Mesenchymal stem cell (in vitro differentiated cells and primary cell): Measurements from ENCODE around the gene CEP112.

Experiments
- DNase-seq: peaks from one replicate; pipeline ENCODE4 v3.0.0-alpha.2; 2013
- H2AFZ ChIP-seq: one replicate; pipeline ENCODE4 v1.6.1; 2013; ENCODE audit warnings: low read depth, mild to moderate bottlenecking, control low read depth, inconsistent platforms, low read length, moderate library complexity
- H2AK5ac ChIP-seq: 2 replicates; pipeline ENCODE4 v1.6.1; 2013; ENCODE audit warnings: low read length, moderate library complexity, mild to moderate bottlenecking, inconsistent platforms; ENCODE audit not compliant: severe bottlenecking
- H2BK120ac ChIP-seq: one replicate; pipeline ENCODE4 v1.6.1; 2013; ENCODE audit warnings: low read depth, mild to moderate bottlenecking, inconsistent platforms, low read length, moderate library complexity
- H2BK12ac ChIP-seq, 2 experiments: one replicate each; pipeline ENCODE4 v1.6.1; 2013; ENCODE audit warnings: inconsistent platforms in 2 of 2, low read length in 2 of 2, mild to moderate bottlenecking in 2 of 2, moderate library complexity in 2 of 2, control low read depth in 1 of 2
- H2BK15ac ChIP-seq: one replicate; pipeline ENCODE4 v1.6.1; 2013; ENCODE audit warnings: mild to moderate bottlenecking, low read depth, inconsistent platforms; ENCODE audit not compliant: poor library complexity, severe bottlenecking
- H2BK5ac ChIP-seq: 2 replicates; pipeline ENCODE4 v1.6.1; 2013; ENCODE audit warnings: low read depth, mild to moderate bottlenecking, low read length, control low read depth, inconsistent platforms; ENCODE audit not compliant: poor library complexity, severe bottlenecking
- H3K14ac ChIP-seq, 2 experiments: one replicate each; pipeline ENCODE4 v1.6.1; 2013; ENCODE audit warnings: inconsistent platforms in 2 of 2, low read length in 2 of 2, control low read depth in 1 of 2, mild to moderate bottlenecking in 1 of 2, moderate library complexity in 1 of 2
- H3K18ac ChIP-seq, 2 experiments: one replicate each; pipeline ENCODE4 v1.6.1; 2013; ENCODE audit warnings: inconsistent platforms in 2 of 2, low read length in 2 of 2, control low read depth in 1 of 2, low read depth in 1 of 2, mild to moderate bottlenecking in 1 of 2
- H3K23ac ChIP-seq, 2 experiments: one replicate each; pipeline ENCODE4 v1.6.1; 2013; ENCODE audit warnings: inconsistent platforms in 2 of 2, low read length in 2 of 2, mild to moderate bottlenecking in 2 of 2, moderate library complexity in 2 of 2, control low read depth in 1 of 2
- H3K27ac ChIP-seq: 2 replicates; pipeline ENCODE4 v1.5.1; 2013; ENCODE audit warnings: mild to moderate bottlenecking, moderate library complexity, low read length, control low read depth, inconsistent platforms; ENCODE audit not compliant: poor library complexity, severe bottlenecking
- H3K27me3 ChIP-seq, 2 experiments: 2 replicates each; pipeline versions ENCODE4 v1.6.1 to v1.7.0; 2013; ENCODE audit warnings: low read length in 2 of 2, mild to moderate bottlenecking in 2 of 2, moderate library complexity in 2 of 2, control low read depth in 1 of 2, inconsistent platforms in 1 of 2; ENCODE audit not compliant: control insufficient read depth in 1 of 2, insufficient read depth in 1 of 2
- H3K36me3 ChIP-seq, 2 experiments: 2 replicates each; pipeline versions ENCODE4 v1.6.1 to v1.7.0; 2013; ENCODE audit warnings: low read length in 2 of 2, control low read depth in 1 of 2, inconsistent platforms in 1 of 2, low read depth in 1 of 2, mild to moderate bottlenecking in 1 of 2; ENCODE audit not compliant: insufficient read depth in 2 of 2, control insufficient read depth in 1 of 2
- H3K4ac ChIP-seq, 2 experiments: one replicate each; pipeline ENCODE4 v1.6.1; 2013; ENCODE audit warnings: inconsistent platforms in 2 of 2, low read length in 2 of 2, mild to moderate bottlenecking in 2 of 2, moderate library complexity in 2 of 2, control low read depth in 1 of 2, low read depth in 1 of 2
- H3K4me1 ChIP-seq: 2 replicates; pipeline ENCODE4 v1.6.1; 2013; ENCODE audit warnings: low read depth, low read length, control low read depth; ENCODE audit not compliant: control insufficient read depth, insufficient read depth
- H3K4me2 ChIP-seq: 2 replicates; pipeline ENCODE4 v1.6.1; 2013; ENCODE audit warnings: low read length, mild to moderate bottlenecking, inconsistent platforms; ENCODE audit not compliant: poor library complexity, severe bottlenecking
- H3K4me3 ChIP-seq, 2 experiments: 2 replicates each; pipeline versions ENCODE4 v1.5.1 to v1.7.0; 2013; ENCODE audit warnings: low read length in 2 of 2, mild to moderate bottlenecking in 2 of 2, control low read depth in 1 of 2, low read depth in 1 of 2; ENCODE audit not compliant: insufficient read depth in 1 of 2
- H3K79me1 ChIP-seq: replicated peaks from 2 replicates; pipeline ENCODE4 v1.6.1; 2013; ENCODE audit warnings: mild to moderate bottlenecking, control low read depth, low read length, inconsistent platforms; ENCODE audit not compliant: poor library complexity, severe bottlenecking
- H3K9ac ChIP-seq: 2 replicates; pipeline ENCODE4 v1.7.0; 2013; ENCODE audit warnings: mild to moderate bottlenecking, low read length, moderate library complexity
- H3K9me3 ChIP-seq: 2 replicates; pipeline ENCODE4 v1.7.0; 2013; ENCODE audit warnings: mild to moderate bottlenecking, low read length; ENCODE audit not compliant: control insufficient read depth
- H4K8ac ChIP-seq: one replicate; pipeline ENCODE4 v1.6.1; 2013; ENCODE audit warnings: inconsistent platforms, mild to moderate bottlenecking, low read length, moderate library complexity
- H4K91ac ChIP-seq: one replicate; pipeline ENCODE4 v1.6.1; 2013; ENCODE audit warnings: mild to moderate bottlenecking, low read length, inconsistent platforms
- WGBS: methylation state at CpG from one replicate; pipeline ENCODE4 v1.1.7; 2013; ENCODE audit warnings: mixed read lengths; 5-methylcytosine and 5-hydroxymethylcytosine counted together

CEP112 gene

GRCh38 chr17:65799454-65799853 is 392.5 kb downstream of the CEP112 start:
- Histone ChIP-seq H3K79me1 (no peaks in the 10 kb centered on the region), H3K27ac (no peak overlapping the region), H4K8ac (no peak overlapping the region), H4K91ac (peak overlapping the region; percentile 10), H2BK120ac (no peak overlapping the region), H3K23ac (no peak overlapping the region), H3K36me3 (no peaks in the 10 kb centered on the region), H3K9me3 (peaks cover 48% of the 10 kb centered on the region), H2BK15ac (no peak overlapping the region), H3K4ac (no peak overlapping the region), H3K18ac (no peak overlapping the region), H3K4me1 (no peaks in the 10 kb centered on the region), H2AK5ac (no peak overlapping the region), H3K9ac (no peak overlapping the region), H3K14ac (no peak overlapping the region), H2BK5ac (no peak overlapping the region), H3K4me3 (no peak overlapping the region), H3K27me3 (no peaks in the 10 kb centered on the region), H3K4me2 (no peak overlapping the region), H2AFZ (no peak overlapping the region), H2BK12ac (no peak overlapping the region)
- WGBS, result 100% methylated on average over 1 of the region's 1 CpG
- DNase-seq, result no peak

GRCh38 chr17:65797809-65798208 is 394.1 kb downstream of the CEP112 start:
- H3K23ac ChIP-seq, result no peak overlapping the region
- no peak overlapping the region for H2AK5ac ChIP-seq
- H3K79me1 ChIP-seq, result no peaks in the 10 kb centered on the region
- no peak overlapping the region for H2AFZ ChIP-seq
- WGBS, result 54% methylated on average over 3 of the region's 3 CpGs
- H3K36me3 ChIP-seq, result no peaks in the 10 kb centered on the region
- H3K14ac ChIP-seq, result no peak overlapping the region
- H3K18ac ChIP-seq, result no peak overlapping the region
- H4K91ac ChIP-seq, result no peak overlapping the region
- H3K4me2 ChIP-seq, result no peak overlapping the region
- H3K27ac ChIP-seq, result no peak overlapping the region
- peaks cover 36% of the 10 kb centered on the region for H3K9me3 ChIP-seq
- no peak overlapping the region for H2BK15ac ChIP-seq
- no peak overlapping the region for H2BK5ac ChIP-seq
- DNase-seq, result no peak
- no peak overlapping the region for H2BK120ac ChIP-seq
- H3K4ac ChIP-seq, result no peak overlapping the region
- H4K8ac ChIP-seq, result no peak overlapping the region
- H3K4me1 ChIP-seq, result no peaks in the 10 kb centered on the region
- H3K27me3 ChIP-seq, result no peaks in the 10 kb centered on the region
- no peak overlapping the region for H3K4me3 ChIP-seq
- H2BK12ac ChIP-seq, result no peak overlapping the region
- H3K9ac ChIP-seq, result no peak overlapping the region

- Histone ChIP-seq H3K4me3 (no peak overlapping the region), H2BK15ac (no peak overlapping the region), H3K27me3 (no peaks in the 10 kb centered on the region), H3K36me3 (no peaks in the 10 kb centered on the region), H3K9me3 (peaks cover 29% of the 10 kb centered on the region), H4K8ac (no peak overlapping the region), H3K14ac (no peak overlapping the region), H2BK5ac (no peak overlapping the region), H3K18ac (no peak overlapping the region), H4K91ac (no peak overlapping the region), H2AK5ac (no peak overlapping the region), H2BK12ac (no peak overlapping the region), H3K4ac (no peak overlapping the region), H2AFZ (no peak overlapping the region), H3K27ac (no peak overlapping the region), H3K4me2 (no peak overlapping the region), H3K9ac (no peak overlapping the region), H2BK120ac (no peak overlapping the region), H3K4me1 (no peaks in the 10 kb centered on the region), H3K79me1 (no peaks in the 10 kb centered on the region), H3K23ac (no peak overlapping the region)
- no peak for DNase-seq
- WGBS, result 100% methylated on average over 1 of the region's 1 CpG
Measured at GRCh38 chr17:65797101-65797500, 394.8 kb downstream of the CEP112 start.

GRCh38 chr17:65794572-65794971 is 397.4 kb downstream of the CEP112 start:
- Histone ChIP-seq H3K4ac (no peak overlapping the region), H4K8ac (no peak overlapping the region), H3K9ac (no peak overlapping the region), H3K9me3 (peaks cover 4% of the 10 kb centered on the region), H2BK12ac (no peak overlapping the region), H2AFZ (no peak overlapping the region), H3K18ac (no peak overlapping the region), H3K4me1 (no peaks in the 10 kb centered on the region), H3K4me2 (no peak overlapping the region), H3K14ac (no peak overlapping the region), H3K4me3 (no peak overlapping the region), H3K79me1 (peaks cover 1% of the 10 kb centered on the region), H2BK120ac (no peak overlapping the region), H3K23ac (no peak overlapping the region), H2BK15ac (no peak overlapping the region), H3K27ac (no peak overlapping the region), H3K36me3 (no peaks in the 10 kb centered on the region), H2AK5ac (no peak overlapping the region), H4K91ac (no peak overlapping the region), H2BK5ac (no peak overlapping the region), H3K27me3 (no peaks in the 10 kb centered on the region)
- 63% methylated on average over 5 of the region's 5 CpGs for WGBS
- DNase-seq, result peak; percentile 20
